GM18861 (cell line): ENCODE measurements around the gene UQCC3.
A peak's percentile ranks its signal among the peaks of the same experiment; 100 is the strongest.
"Not testable (repeated sequence)": the region's sequence is repeated elsewhere in the genome, so short reads cannot be mapped to it uniquely, and the experiment has no call there.

Source experiments
- ATAC-seq: cut with Tn5 transposase; IDR thresholded peaks from one replicate; pipeline ENCODE4 v1.9.1; 2021; ENCODE audit not compliant: unreplicated experiment

Gene UQCC3

GRCh38 chr11:62665599-62666258, 5.7 kb upstream of the UQCC3 start:
- ATAC-seq, result no peak

DNA sequence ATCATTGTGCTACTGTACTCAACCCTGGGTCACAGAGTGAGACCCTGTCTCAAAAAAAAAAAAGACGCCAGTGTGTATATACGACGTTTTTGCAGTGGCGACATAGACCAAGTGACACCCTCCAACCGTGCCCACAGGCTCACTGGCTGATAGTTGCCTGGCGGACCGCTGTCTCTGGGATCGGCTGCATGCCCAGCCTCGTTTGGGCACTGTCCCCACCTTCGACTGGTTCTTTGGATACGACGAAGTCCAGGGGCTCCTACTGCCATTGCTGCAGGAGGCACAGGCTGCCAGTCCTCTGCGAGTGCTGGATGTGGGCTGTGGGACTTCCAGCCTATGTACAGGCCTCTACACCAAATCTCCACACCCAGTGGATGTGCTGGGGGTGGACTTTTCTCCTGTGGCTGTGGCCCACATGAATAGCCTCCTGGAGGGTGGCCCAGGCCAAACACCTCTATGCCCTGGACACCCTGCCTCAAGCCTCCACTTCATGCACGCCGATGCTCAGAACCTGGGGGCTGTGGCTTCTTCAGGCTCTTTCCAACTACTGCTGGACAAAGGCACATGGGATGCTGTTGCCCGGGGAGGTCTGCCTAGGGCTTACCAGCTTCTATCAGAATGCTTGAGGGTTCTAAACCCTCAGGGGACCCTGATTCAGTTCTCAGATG, 5.1 kb upstream of the UQCC3 start:
- ATAC-seq, result no peak

- no peak for ATAC-seq
Observed at GRCh38 chr11:62667460-62667859, 4.0 kb upstream of the UQCC3 start.

DNA sequence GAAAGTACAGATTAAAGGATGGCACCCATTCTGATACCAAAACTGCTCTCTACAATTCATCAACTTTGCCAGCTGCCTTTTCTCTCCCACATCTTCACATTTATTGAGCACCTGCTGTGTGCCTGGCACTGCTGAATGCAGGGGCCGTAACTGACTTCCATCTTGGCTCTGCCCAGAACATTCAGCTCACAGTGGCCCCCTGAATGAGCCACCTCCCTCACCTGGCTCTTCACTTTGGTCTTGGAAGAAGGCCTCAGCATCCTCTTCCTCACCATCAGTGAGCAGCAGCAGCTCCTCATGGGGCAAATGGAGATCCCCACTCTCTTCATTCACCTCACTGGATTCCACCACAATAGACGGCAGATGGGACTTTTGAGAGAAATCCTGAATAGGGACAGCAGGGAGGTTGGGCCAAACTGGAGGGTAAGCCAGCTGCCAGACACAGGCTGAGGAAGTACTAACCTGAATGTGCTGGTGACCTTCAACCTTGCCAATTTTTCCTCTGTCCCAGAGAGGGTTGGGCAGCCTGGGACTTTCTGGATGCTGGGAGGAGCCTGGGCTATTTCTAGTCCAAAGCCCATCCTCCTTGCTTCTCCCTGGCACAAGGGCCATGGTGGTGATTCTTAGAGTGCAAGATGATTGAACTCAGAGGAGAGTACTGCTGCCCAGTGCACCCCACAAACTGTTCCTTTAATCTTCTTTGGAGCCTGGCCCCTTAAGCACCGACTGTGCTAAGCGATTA, 1.9 kb upstream of the UQCC3 start:
- ATAC-seq, result no peak

DNA sequence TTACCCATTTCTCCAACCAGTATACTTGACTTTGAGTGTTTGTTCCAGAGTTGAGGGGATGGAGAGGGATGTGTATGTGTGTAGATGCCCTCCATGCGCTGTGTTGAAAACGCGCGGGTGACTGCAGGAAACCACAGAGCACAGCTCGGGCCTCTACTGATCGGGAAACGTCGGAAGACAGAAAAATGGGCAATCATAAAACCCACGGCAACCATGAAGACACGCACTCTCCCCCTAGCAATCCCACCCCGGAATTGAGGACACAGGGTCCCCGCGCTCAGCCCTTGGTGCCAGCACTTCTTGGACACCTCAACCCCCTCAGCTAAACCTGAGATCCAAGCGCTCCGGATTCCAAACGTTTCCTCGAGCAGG, 251 bp upstream of the UQCC3 start:
- ATAC-seq, result no peak

- ATAC-seq, result no peak
Observed at GRCh38 chr11:62673196-62673525, 1.7 kb downstream of the UQCC3 start.

DNA sequence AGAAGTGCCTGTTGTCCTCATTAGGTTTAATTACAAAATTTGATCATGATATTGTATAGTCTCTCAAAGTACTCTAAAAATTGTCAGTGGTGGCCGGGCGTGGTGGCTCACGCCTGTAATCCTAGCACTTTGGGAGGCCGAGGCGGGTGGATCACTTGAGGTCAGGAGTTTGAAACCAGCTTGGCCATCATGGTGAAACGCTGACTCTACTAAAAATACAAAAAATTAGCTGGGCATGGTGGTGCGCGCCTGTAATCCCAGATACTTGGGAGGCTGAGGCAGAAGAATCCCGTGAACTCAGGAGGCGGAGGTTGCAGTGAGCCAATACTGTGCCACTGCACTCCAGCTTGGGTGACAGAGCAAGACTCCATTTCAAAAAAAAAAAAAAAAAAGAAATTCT, 3.9 kb downstream of the UQCC3 start:
- not testable (repeated sequence) for ATAC-seq

- ATAC-seq, result no peak
Observed at GRCh38 chr11:62676698-62677097, 5.2 kb downstream of the UQCC3 start.

GRCh38 chr11:62677156-62677555, 5.7 kb downstream of the UQCC3 start:
- no peak for ATAC-seq

DNA sequence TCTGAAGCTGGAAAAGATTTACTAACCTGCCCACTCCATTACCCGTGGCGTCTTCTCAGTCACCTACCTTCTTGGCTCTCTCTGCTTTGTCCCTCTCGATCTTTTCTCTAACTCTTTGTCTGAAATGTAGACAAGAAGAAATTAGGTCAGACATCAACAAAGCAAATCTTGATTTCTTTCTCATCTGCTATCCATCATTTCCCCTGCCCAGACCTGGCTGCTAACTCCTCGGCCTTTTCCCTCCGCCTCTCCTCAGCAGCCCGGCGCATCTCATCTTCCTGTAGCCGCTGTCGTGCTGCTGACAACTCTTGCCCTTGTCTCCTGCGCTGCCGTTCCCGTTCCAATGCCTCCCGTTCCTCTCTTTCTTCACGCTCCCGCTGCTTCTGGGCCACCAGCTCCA, 6.2 kb downstream of the UQCC3 start:
- no peak for ATAC-seq

DNA sequence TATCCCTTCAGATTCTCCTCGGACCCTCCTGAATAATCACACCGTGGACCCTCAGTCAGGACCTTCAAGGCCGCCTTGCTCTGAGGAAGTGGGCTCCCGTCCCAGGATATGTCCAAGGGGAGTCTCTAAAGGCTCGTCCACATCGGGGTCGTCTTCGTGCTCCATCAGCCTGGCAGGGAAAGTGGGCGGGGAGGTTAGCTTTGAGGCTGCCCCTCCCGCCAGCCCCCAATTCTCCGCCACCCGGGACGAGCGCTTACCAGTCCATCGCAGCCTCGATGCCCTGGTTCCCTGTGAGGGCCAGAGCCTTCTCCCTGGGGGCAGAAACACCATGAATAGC, 6.9 kb downstream of the UQCC3 start:
- ATAC-seq, result no peak

DNA sequence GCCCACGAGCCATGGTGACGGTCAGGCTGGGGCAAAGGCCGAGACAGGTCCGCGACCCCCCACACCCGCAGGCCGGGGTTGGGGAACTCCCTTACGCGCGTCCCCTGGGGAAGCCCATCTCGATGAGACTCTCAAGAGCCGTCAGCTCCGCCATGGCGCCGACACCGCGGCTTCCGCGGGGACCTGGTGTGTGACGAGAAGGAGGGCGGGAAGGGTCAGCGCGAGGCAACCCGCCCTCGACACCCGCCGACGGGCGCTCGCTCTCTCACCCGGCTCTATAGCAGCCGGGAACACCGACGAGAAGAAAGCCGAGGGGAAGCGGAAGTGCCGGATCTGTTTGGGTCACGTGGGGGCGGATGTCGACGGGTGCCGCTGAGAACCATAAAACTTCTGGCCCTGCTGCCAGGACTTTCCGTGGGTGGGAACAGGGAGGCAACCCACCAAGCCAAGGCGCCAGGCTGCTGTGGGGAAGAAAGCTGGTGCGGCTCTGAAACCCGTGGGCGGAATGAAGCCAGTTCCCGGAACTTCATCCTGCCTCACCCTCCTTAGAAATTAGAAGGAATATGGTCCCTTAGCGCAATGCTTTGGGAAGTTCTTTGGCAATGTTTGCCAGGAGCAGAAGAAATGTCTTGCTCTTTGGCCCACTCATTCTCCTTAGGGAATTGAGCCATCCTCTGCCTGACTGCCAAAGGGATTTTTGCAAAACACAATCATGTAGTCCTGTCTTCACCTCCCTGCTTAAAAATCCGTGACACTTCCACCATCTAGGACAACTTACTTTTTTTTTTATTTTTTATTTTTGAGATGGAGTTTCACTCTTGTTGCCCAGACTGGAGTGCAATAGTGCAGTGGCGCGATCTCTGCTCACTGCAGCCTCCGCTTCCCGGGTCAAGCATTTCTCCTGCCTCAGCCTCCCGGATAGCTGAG, 7.6 kb downstream of the UQCC3 start, which contains the start of gene UBXN1:
UBXN1 (minus strand) TSS at position 304 of the 927 bp plus-strand sequence; CDS start at position 154, 150 bp downstream.
- peak; percentile 49 for ATAC-seq

- peak; percentile 52 for ATAC-seq
Observed at GRCh38 chr11:62680825-62681240, 9.4 kb downstream of the UQCC3 start.

GRCh38 chr11:62682518-62682917, 11.0 kb downstream of the UQCC3 start:
- no peak for ATAC-seq

DNA sequence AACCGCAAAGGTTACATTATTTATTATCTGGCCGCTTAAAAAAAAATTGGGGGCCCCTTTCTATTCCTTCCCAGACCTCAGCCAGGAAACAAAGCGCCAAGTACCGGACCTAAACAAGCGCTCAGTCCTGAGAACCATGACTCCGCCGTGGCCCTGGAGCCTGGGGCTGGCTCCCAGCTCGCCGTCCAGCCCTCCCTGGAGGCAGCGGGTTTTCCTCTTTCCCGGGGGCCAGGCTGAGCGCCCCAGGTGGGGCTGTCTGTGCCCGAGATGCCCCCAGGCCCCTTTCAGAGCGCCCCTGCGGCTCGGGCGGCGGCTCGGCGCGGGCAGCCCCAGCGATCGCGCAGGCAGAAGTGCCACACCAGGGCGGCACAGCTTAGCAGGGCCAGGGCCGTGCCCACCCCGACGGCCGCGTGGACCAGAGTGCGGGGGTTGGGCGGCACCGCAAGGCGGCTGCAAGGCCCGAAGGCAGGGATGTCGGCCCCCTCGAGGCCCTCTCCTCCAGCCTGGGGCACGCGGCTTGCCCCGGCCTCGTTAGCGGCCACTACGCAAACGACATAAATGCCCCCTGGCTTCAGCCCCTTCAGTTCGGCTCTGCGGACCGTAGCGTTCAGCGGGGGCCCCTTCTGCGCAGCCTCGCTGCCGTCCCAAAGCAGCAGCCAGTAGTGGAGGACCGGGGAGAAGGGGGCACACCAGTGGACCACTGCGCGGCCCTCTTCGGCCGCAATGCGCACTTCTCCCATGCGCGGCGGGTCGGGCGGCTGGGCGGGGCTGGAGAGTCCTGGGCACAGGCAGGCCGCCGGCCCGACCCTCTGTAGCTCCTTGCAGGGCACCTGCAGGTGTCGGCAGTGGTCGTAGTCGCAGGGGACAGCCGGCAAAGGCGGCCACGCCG, 16.3 kb downstream of the UQCC3 start:
- ATAC-seq, result no peak

DNA sequence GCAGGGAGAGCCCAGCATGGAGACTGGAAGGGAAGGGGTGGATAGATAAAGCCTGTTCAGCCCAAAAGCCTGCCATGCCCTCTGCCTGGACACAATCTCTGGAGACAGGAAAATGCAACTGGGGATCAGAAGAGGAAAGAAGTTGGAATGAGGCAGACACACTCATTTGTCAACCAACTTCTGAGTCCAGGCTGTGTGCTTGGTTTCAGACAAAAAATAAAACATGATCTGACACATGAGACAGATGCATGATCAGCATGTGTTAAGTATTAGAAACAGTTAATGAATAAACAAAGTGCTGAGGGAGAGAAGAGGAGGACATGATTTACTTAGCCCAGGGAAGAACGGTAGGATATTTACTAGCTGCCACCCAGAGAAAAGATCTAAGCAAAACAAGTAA, 17.0 kb downstream of the UQCC3 start:
- ATAC-seq, result no peak

GRCh38 chr11:62689421-62690183, 18.1 kb downstream of the UQCC3 start, which contains the start of gene LRRN4CL:
TSS of gene LRRN4CL (minus strand) at chr11:62689530. CDS start at chr11:62688508, 1,022 bp downstream.
- no peak for ATAC-seq

DNA sequence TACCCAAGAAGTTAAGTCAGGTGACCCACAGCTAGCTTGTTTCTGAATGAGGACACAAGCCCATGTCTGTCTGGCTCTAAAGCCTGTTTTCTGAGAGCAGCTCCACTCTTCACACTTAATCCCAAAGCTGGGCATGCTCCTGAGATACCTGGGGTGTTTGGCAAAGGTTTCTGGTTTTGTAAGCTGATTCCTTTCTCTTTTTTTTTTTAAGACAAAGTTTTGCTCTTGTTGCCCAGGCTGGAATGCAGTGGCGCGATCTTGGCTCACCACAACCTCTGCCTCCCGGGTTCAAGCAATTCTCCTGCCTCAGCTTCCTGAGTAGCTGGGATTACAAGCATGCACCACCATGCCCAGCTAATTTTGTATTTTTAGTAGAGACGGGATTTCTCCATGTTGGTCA, 22.2 kb downstream of the UQCC3 start:
- not testable (repeated sequence) for ATAC-seq

GRCh38 chr11:62694455-62695167, 23.1 kb downstream of the UQCC3 start:
- ATAC-seq, result no peak
